ENCODE data around the gene MMP11.

Gene MMP11

DNA sequence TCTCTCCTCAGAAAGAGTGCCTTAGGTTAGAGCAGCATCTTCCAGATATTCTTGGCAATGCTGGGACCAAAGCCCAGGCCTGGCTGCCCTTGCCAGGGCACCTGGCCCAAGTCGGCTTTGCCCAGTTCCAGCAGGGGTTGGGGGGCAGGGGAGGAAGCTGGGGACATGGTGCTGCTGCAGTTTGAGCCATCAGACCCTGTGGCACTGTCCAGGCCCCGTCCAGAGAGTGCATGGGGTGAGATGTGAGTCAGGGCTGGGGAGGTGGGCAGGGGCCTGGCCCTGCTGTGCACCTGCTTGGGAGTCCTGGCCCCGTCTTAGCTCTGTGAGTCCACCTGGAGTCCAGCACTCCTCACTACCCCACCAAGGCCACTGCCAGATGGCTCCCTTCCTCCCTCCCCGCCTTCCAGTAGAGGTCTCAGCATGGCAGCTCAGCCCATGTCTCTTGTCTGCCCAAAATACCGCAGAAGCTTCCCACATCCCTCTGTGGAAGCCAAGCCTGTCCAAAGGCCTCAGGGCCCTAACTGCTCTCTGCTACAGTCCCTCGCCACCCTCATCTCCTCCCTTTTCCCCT lies 49.5 kb downstream of the MMP11 start:
- no peak overlapping the region for H3K4me3 ChIP-seq (ENCODE audit: low read depth, low read length)
- TF ChIP-seq, protein P1, sequence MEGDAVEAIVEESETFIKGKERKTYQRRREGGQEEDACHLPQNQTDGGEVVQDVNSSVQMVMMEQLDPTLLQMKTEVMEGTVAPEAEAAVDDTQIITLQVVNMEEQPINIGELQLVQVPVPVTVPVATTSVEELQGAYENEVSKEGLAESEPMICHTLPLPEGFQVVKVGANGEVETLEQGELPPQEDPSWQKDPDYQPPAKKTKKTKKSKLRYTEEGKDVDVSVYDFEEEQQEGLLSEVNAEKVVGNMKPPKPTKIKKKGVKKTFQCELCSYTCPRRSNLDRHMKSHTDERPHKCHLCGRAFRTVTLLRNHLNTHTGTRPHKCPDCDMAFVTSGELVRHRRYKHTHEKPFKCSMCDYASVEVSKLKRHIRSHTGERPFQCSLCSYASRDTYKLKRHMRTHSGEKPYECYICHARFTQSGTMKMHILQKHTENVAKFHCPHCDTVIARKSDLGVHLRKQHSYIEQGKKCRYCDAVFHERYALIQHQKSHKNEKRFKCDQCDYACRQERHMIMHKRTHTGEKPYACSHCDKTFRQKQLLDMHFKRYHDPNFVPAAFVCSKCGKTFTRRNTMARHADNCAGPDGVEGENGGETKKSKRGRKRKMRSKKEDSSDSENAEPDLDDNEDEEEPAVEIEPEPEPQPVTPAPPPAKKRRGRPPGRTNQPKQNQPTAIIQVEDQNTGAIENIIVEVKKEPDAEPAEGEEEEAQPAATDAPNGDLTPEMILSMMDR (IDR thresholded peaks at IDR 0.05; ENCODE audit: low read depth, low read length), result no peak

DNA sequence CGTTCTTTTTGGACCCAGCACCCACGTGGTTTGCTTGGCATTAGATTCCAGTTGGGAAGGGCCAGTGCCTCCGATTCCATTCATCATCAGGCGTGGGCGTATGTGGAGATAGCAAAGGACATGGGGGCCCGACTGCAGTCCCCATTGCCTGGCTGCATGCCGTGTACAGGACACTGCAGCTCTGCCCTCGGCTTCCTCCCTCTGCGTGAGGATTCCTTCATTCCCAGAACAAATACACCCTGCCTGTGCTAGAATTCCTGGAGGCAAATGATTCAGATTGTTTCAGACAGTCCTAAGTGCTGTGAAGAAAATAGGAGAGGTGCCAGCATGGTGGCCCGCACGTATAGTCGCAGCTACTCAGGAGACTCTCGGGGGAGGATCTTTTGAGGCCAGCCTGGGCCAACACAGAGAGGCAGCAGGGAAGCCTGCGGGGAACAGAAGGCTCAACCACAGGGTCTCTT lies 50.7 kb downstream of the MMP11 start:
- no peak overlapping the region for H3K4me3 ChIP-seq (ENCODE audit: low read depth, low read length)
- TF ChIP-seq, protein P1 (IDR thresholded peaks at IDR 0.05; ENCODE audit: low read depth, low read length), result no peak

DNA sequence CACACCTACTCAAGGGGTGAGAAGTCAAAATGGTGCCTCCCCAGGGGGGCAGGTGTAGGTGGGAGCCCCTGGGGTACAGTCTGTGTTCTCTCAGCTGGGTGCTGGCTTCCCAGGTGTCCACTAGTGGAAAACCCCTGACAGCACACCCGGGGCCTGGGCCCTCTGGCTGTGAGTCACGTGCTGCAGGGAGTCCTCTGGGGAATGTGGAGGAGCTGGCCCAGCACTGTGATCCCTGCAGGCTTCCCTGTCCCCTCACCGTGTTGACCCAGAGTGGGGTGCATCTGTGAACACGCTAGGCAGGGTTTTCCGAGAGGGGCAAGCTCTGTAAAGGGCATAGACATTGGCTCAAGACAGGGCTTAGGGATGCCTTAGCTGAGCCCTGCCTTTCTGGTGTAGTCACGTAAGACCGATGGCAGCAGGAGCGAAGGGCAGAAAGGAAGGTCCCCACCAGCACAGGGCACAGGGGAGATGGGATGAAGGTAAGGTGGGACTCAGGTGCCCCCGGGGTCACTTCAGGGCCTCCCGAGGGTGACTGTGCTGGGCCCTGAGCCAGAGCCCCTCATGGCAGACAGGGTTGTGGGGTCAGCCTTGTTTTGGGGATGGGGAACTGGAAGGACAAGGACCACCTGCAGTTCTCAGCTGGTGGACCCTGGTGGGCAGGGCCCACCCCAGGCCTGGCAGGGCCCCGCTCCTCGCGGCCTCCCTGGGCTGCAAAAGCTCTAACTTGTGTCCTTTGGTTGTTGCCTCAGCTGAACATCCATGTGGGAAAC lies 52.0 kb downstream of the MMP11 start:
- H3K4me3 ChIP-seq (ENCODE audit: low read depth, low read length), result no peak overlapping the region
- TF ChIP-seq, protein P1 (IDR thresholded peaks at IDR 0.05; ENCODE audit: low read depth, low read length), result no peak

DNA sequence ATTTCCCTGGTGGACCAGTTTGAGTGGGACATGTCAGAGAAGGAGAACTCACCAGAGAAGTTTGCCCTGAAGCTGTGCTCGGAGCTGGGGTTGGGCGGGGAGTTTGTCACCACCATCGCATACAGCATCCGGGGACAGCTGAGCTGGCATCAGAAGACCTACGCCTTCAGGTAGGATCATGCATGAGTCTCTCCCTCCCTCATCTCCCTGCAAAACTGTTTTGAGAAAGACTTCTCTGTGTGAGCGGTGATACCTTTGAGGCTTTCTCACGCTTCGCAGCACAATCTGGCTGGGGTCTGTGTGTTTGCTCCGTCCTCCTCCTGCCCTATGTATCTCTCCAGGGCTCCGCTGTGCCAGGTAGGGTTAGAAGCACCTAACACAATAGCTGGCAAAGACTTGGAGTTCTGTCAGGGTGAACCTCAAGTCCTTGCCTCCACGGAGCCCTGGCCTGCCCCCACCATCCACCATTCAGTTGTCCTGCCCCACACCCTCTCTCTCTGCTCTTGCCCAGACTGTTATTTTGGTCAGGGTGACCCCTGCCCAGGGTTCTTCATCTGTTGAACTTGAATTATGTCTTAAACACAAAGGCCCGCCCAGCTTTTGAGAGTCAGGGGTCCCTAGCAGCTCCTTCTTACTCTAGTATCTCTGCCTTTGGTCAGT lies 52.7 kb downstream of the MMP11 start:
- TF ChIP-seq, protein P1 (IDR thresholded peaks at IDR 0.05; ENCODE audit: low read depth, low read length), result no peak
- H3K4me3 ChIP-seq (ENCODE audit: low read depth, low read length), result no peak overlapping the region

DNA sequence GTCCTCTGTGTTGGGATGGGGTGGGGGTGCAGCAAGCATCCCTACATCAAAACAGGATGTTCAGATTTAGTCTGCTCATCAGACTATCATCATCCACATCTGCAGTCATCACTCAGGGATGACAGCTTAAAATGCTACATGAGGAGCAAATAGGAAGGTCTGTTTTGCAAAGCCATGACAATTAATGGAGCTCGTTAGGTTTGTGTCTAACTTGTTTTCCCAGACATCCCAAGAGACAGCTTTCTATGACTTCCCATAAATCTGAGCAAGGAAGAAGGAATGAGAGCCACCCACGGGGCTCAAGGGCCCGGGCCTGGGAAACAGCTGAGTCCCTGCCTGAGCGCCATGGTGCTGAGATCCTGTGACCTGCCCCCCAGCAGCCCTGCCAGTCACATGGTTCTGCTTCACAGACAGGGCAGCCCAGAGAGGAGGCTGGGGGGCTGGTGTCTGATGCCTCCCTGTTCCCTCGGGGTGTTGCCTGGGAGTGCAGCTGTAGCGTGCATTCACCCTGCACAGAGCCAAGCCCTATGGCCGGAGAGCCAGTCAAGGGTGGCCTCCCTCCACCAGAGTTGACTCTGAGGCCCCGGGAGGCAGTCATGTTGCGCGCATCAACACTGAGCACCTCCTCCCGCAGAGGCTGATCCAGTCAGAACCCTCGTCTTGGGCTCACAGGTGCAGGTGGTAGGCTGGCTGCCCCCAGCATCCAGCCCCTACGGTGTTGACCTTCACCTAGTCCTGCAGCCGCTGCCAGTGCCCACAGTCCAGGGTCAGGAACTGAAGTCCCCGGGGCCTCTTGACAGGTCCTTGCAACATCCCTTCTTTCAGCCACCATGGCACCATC lies 54.1 kb downstream of the MMP11 start:
- no peak overlapping the region for H3K4me3 ChIP-seq (ENCODE audit: low read depth, low read length)
- TF ChIP-seq, protein P1 (IDR thresholded peaks at IDR 0.05; ENCODE audit: low read depth, low read length), result no peak

DNA sequence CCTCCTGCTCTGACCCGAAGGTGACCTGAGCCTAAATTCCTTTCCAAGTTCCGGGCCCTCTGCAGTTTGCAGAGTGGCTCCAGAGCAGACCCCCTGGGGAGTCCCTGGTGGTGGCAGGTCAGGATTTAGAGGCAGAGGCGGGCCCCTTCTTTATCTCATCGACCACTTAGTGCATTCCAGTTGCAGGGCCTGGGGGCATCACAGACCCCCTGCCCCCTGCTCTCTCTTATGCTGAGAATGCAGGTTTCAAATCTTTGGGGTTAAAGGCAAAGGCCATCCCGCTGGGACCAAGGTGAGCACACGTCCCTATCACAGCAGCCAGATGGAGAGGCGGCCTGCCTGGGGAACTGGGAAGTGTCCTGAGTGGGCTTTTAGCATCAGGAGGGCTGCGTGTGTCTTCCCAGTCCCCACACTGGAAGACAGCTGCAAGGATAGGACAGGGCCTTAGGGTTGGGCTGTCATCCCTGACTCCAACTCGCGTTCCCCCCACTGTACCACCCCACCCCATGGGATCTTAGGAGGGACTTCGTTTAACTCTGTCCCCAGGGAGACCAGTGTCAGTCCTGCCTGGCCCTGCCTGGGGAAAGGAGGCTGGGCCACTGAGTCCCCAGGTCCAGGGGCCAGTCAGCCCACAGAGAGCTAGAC lies 54.8 kb downstream of the MMP11 start:
- TF ChIP-seq, protein P1 (IDR thresholded peaks at IDR 0.05; ENCODE audit: low read depth, low read length), result no peak
- no peak overlapping the region for H3K4me3 ChIP-seq (ENCODE audit: low read depth, low read length)

All from WI38 (cell line).